DMS 273 (cell line): ENCODE measurements around the gene FGF5.
"Not testable (repeated sequence)": the region's sequence is repeated elsewhere in the genome, so short reads cannot be mapped to it uniquely, and the experiment has no call there.

ENCODE experiments used
- DNase-seq: peaks from one replicate; lab custom pipeline; 2025; ENCODE audit not compliant: unreplicated experiment; lab: John Stamatoyannopoulos, UW

Gene FGF5

DNA sequence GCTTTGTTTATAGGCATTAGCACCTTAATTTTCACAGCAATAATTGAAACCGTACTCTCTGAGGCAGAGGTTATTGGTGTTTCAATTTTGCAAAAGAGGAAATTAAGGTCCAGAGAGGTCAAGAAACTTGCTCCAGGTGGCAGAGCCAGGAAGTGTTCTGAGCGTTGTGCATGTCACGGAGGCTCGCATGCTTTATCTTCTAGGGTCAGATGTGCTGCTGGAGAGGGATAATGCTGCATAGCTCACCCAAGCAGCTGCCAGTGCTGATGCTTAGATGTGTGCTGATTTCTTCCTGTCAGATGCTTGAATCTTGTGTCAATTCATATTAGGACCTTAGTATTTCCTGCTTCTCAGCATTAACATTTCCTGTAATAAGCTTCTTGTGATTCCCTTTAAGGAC lies 13.0 kb upstream of the FGF5 start:
- DNase-seq, result no peak

GRCh38 chr4:80254114-80254513 lies 12.3 kb upstream of the FGF5 start:
- DNase-seq, result no peak

DNA sequence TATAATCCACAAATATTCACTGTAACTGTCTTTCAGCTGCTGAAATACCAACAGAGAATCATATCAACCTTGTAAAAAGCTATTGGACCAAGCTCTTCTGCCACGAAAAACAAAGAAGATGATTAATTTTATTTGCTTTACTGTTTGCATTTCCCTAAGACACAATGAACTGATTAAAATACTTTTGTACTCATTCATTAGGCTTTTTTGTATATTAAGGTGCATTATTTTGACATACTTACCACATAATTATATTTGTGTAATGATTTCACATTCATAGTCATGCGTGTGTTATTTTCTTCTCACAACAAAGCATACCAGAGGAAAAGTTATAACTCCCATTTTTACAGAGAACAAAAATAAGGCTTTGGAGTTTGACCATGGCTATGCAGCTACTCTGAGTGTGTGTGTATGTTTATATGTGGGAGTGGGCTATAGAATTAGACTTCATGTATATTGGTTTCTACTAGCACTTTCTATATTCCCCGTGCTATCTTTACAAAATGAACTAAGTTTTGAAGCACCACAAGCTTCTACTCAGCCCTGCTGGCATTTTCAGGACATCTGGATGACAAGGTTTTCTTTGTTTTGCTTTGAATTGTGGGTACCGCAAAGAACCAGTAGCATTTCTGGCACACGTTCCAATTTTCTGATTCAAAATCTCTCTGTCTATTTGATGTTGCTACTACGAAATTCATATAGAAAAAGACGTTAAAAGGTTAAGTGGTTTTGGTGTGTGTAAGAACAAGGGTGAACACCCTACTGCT lies 11.0 kb upstream of the FGF5 start:
- DNase-seq, result no peak

DNA sequence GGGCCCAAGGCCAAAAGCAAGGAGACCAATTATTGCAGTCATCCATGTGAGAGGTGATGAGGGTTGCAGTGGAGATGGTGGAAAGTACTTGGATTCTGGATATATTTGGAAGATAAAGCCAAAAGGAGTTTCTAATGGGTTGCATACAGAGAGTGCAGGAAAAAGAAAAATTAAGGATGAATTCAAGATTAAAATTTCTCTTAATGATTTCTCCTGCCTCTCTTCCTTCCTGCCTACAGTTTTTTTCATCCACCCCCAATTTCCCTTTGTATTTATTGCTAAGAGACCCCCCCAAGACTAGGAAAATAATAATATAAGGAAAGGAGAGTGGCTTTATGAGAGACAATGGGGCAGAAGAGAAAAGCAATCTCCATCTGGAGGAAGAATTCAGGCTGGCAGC lies 8.6 kb upstream of the FGF5 start:
- no peak for DNase-seq

GRCh38 chr4:80259012-80259411 lies 7.5 kb upstream of the FGF5 start:
- no peak for DNase-seq

- no peak for DNase-seq
These were observed 6.6 kb upstream of the FGF5 start for GRCh38 chr4:80259817-80260216.

DNA sequence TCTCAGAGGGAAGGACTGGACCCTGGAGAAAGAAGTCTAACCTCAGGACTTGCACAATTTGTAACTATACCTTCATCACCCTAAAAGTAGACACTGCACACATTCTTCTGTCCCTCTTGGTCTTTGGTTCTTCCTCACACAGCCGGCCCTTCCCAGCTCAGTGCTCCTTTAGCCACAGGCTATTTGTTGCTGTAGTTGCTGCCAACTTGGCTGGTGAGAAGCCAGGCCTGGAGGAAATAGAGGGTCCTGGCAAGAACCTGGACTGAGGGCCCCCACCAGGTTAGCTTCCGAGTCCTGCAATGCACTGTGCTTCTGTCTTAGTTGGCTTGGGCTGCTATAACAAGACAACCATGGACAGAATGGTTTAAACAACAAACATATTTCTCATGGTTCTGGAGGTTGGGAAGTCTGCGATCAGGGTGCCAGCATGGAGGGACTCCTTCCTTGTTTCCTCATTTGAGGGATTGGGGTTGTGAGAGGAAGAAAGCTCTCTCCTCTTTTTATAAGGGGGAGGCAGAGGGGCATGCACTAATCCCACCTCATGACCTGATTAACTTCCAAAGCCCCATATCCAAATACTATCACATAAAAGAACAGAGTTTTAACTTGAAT lies 4.4 kb upstream of the FGF5 start:
- DNase-seq, result no peak

GRCh38 chr4:80263541-80264351 lies 2.7 kb upstream of the FGF5 start:
- DNase-seq, result no peak

- no peak for DNase-seq
These were observed 2.2 kb upstream of the FGF5 start for GRCh38 chr4:80264352-80264647.

GRCh38 chr4:80264825-80265224 lies 1.6 kb upstream of the FGF5 start:
- no peak for DNase-seq

DNA sequence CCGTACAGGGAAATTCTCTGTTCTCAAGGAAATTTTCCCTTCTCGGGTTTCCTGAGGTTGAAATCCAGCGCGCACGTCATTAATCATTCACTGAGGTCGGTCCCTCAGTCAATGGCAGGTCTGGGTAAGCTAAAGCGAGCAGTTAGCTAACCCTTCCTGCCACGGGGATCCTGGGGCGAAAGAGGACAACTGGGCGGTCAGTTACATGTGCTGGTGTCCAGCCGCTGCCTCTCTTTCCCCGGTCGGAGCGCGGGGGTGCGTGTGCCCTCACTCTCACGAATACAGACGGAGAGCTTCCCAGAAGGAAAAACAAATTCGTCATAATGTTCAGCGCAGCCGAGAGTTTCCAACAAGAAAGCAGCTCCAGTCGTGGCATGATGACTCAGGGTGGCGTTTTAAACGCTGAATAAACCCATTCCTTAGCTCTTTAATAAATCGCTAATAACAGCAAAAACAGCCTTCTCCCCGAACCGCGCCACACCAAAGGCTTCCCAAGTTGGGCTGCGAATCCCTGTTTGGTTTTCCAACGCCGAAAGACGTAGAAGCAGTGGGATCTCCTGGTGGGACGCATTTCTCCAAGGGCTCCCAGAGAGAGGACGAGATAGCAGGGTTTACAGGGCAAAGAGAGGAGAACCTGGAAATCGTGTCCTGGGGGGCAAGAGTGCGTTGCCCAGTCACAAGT lies 752 bp upstream of the FGF5 start:
- DNase-seq, result peak; percentile 59

DNA sequence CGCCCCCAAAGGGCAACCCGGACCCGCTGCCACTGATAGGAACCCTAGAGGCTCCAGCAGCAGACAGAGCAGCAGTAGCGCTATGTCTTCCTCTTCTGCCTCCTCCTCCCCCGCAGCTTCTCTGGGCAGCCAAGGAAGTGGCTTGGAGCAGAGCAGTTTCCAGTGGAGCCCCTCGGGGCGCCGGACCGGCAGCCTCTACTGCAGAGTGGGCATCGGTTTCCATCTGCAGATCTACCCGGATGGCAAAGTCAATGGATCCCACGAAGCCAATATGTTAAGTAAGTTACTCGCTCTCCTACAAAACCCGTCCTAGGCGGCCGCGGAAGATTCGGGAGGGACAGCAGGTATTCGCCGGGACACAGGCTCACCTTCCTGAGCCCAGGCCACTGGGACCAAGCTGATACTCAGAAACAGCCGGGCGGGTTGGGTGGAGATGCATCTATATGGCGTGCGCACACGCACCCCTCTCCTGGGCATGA lies 477 bp downstream of the FGF5 start:
- peak; percentile 63 for DNase-seq

DNA sequence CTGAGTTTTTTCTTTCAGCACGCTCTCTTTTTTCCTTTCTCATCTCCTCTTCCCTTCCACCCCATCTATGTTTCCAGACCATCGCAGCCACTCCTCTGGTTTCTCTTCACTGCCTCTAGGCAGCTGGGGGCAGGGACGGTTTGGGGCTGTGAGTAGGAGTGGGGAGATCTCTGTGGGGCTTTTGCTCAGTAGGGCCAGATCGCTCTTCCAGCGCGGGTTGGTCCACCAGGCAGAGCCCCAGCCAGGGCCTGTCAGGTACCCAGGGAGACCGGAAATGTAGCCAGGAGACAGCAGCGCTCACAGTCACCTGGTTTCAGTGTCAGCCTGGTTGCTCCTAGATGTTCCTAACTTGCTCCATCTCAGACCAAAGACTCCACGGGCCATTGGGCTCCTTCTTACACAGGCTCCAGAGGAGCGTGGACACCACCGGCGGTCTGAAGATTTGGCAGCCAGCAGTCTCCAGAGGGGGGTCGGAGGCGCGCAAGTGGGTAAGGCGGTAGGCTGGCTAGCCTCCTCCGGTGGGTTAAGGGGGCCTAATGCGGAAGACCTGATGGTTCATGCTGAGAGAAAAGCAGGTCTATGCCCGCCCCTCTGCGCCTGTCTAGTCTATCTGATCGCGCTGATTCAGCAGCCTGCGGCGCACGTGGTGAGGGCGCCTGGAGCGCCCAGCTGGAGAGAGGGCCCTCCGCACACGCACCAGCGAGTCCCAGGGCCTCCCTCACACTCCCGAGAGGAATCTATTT lies 1.8 kb downstream of the FGF5 start:
- no peak for DNase-seq

GRCh38 chr4:80268936-80269335 lies 2.5 kb downstream of the FGF5 start:
- DNase-seq, result no peak

GRCh38 chr4:80270321-80270720 lies 3.9 kb downstream of the FGF5 start:
- no peak for DNase-seq

DNA sequence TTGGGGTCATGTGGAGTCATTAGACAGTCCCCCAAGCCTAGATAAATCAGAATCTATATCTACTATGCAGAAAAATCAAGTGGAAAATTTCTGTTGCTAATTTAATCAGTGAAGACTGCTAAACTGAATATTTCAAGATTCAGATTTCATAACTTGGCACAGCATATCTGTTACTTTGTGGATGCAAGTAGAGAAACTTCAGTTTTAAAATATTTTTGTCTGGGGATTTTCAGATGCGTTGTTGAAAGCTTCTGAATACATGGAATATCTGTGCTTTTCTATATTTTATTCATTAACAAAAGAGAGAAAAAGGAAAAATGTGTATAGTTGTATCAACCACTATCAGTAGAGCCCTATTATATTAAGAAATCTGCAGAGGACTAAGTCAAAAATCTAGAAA lies 4.4 kb downstream of the FGF5 start:
- no peak for DNase-seq

DNA sequence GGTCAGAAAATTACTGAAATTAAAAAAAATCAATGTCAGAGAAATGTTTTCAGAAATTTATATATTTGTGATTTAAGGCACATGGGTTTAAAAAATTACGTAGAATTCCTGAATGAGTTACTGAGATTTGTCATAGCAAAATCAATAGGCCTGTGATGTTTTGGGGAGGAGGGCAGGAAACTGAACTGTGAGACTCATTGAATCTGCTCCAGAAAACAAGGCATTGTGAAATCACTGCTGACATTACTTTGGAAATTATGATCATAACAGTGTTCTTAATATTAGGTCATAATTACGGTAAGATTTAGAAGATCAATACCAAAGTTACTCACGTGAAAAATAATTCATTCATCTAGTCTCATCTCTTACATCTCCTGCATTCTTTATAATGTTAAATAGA lies 5.3 kb downstream of the FGF5 start:
- no peak for DNase-seq

- no peak for DNase-seq
These were observed 10.5 kb downstream of the FGF5 start for GRCh38 chr4:80276931-80277330.

GRCh38 chr4:80279751-80280150 lies 13.3 kb downstream of the FGF5 start:
- no peak for DNase-seq

GRCh38 chr4:80286451-80286850 lies 20.0 kb downstream of the FGF5 start:
- DNase-seq, result no peak

GRCh38 chr4:80290665-80291064 lies 24.2 kb downstream of the FGF5 start:
- not testable (repeated sequence) for DNase-seq
